ENCODE data around the gene CLEC4F. TPM values are rescaled to one million over a fixed set of nuclear protein-coding genes. Genes with fewer than 3 reads are reported as not detected.

The CLEC4F gene
- polyA plus RNA-seq, 5 donors: 0.05 to 0.21 (median 0.10) TPM; not detected in 1

- DNase-seq: peak in 1 of 2 donors; percentile 57
These were observed 30.9 kb downstream of the CLEC4F start for GRCh38 chr2:70789304-70790135.

- DNase-seq: no peak
These were observed 35.1 kb downstream of the CLEC4F start for GRCh38 chr2:70785137-70785911.

DNA sequence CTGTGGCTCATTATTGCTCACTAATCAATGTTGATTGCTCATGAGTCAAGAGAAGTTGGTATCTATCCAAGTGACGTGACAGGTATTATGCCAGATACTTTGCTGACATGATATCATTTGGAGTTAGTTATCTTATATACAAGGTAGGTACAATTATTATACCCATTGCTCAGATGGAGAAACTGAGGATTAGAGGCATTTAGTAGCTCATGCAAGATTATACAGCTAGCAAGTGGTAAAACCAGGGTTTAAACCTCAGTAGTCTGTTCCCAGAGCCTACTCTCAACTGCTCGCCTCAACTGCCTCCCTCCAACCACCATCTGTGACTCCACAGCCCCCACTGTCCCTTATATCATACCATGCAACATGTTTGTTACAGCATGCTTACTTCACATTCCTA is 36.1 kb downstream of the CLEC4F start:
- no peak for DNase-seq

DNA sequence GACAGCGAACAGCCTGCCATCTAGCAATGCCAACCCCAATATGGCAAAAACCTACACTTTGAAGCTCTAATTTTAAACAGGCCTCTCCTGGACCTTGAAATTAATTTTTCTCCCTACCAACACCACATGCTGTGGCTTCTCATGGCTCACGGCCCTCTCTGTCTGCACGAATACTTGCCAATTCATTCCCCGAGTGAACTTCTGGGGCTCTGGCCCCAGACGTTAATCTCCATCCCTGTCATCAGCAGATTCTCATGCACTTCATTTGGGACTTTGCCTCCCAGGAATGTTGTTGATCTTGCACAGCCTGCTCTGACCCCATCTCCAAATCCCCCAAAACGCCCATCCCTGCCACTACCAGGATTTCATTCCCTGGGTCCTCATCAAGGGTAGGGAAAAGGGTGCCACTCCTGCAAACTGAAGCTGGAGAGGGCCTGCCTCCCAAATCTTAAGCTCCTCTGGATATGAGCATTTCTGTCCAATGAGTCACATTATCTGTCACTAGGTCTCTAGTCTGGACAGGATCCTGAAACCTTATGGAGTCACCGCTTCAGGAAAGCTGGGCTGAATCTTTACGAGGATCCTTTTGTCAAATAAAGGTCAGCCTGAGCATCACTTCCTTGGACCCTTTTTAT is 40.4 kb downstream of the CLEC4F start:
- DNase-seq: no peak

GRCh38 chr2:70779491-70779890 is 40.9 kb downstream of the CLEC4F start:
- DNase-seq: no peak

DNA sequence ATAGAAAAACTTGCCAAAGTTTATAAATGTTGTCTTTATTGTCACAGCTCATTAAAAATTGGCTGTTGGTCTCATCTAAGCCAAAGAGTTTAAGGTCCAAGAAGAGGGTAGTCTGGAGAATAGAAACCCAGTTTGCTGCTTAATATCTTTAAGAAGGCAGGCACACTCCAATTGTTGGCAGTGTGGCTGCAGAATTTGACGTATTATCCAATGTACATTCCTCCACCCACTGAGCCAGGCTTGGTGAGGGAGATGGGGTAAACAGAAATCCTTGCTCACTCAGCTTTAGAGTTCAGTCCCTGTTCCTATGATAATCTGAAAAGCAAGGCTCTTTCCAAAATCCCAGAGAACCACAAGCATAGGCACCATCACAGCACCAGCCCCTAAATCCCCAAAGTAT is 41.7 kb downstream of the CLEC4F start:
- no peak for DNase-seq

DNA sequence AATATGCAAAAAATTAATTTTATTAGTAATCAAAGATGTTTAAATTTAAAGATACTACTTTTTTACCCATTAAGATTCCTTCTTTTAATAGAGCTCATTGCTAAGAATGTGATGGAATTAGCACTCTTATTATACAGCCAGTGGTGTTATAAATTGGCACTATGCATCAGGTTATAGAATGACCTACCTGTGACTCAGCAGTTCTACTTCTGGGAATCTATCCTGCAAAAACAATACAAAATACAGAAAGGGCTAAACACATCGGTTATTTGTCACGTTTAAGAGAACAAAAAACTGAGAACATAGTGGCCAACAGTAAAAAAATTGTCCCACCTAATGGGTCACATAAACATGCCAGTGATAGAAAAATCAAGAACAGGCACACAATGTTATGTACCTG is 42.9 kb downstream of the CLEC4F start:
- DNase-seq: no peak

DNA sequence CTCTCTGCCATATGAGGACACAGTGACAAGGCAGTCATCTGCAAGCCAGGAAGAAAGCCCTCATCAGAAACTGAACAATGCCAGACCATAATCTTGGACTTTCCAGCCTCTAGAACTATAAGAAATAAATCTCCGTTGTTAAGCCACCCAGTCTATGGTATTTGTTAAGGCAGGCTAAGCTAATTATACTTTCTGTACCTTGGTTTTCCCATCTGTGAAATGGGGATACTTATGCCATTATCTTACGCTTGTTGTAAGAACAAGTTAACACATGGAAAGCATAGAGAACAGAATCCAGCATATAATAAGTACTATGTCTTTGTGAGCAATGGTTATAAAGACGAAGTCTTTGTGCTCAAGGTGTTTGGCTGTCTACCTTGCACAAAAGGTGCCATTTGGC is 44.1 kb downstream of the CLEC4F start:
- no peak for DNase-seq

DNA sequence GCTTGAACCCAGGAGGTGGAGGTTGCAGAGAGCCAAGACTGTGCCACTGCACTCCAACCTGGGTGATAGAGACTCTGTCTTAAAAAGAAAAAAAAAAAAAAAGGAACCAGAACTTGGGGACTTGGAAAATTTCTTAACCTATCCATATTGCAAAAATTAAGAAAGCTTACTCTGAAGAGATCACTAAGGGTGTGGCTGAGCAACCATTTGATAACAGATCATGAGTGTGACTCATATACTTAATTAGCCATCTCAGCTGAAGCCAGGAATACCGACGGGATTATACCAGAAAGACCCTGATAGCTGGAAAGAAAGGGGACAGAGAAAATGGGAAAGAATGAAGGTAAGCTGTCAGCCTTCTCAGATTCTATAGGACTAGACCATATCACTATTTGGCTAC is 45.3 kb downstream of the CLEC4F start:
- no peak for DNase-seq

GRCh38 chr2:70772486-70773155 is 47.8 kb downstream of the CLEC4F start:
- no peak for DNase-seq

- no peak for DNase-seq
These were observed 49.0 kb downstream of the CLEC4F start for GRCh38 chr2:70771446-70771845.

- no peak for DNase-seq
These were observed 50.9 kb downstream of the CLEC4F start for GRCh38 chr2:70769450-70769849.

- no peak for DNase-seq
These were observed 51.8 kb downstream of the CLEC4F start for GRCh38 chr2:70768590-70769085.

- no peak for DNase-seq
These were observed 52.5 kb downstream of the CLEC4F start, which contains the start of gene ADD2 for GRCh38 chr2:70767699-70768589. Gene ADD2 (minus strand): TSS chr2:70768200. CDS start chr2:70706408, 61,792 bp downstream.

GRCh38 chr2:70767079-70767698 is 53.2 kb downstream of the CLEC4F start:
- no peak for DNase-seq

- no peak for DNase-seq
These were observed 53.9 kb downstream of the CLEC4F start for GRCh38 chr2:70766357-70767078.

GRCh38 chr2:70765507-70765906 is 54.9 kb downstream of the CLEC4F start:
- DNase-seq: no peak

GRCh38 chr2:70759446-70759845 is 61.0 kb downstream of the CLEC4F start:
- DNase-seq: no peak

Measured in right lung (tissue), 5 donors.